ENCODE data around the gene SVIL. TPM values are rescaled to one million over a fixed set of nuclear protein-coding genes. Genes with fewer than 3 reads are reported as not detected.
A peak's percentile ranks its signal among the peaks of the same experiment; 100 is the strongest.

The SVIL gene, protein sequence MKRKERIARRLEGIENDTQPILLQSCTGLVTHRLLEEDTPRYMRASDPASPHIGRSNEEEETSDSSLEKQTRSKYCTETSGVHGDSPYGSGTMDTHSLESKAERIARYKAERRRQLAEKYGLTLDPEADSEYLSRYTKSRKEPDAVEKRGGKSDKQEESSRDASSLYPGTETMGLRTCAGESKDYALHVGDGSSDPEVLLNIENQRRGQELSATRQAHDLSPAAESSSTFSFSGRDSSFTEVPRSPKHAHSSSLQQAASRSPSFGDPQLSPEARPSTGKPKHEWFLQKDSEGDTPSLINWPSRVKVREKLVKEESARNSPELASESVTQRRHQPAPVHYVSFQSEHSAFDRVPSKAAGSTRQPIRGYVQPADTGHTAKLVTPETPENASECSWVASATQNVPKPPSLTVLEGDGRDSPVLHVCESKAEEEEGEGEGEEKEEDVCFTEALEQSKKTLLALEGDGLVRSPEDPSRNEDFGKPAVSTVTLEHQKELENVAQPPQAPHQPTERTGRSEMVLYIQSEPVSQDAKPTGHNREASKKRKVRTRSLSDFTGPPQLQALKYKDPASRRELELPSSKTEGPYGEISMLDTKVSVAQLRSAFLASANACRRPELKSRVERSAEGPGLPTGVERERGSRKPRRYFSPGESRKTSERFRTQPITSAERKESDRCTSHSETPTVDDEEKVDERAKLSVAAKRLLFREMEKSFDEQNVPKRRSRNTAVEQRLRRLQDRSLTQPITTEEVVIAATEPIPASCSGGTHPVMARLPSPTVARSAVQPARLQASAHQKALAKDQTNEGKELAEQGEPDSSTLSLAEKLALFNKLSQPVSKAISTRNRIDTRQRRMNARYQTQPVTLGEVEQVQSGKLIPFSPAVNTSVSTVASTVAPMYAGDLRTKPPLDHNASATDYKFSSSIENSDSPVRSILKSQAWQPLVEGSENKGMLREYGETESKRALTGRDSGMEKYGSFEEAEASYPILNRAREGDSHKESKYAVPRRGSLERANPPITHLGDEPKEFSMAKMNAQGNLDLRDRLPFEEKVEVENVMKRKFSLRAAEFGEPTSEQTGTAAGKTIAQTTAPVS (N-terminal part only)
- total RNA-seq: 12.4 TPM

GRCh38 chr10:29634764-29635625 lies at the start of gene SVIL:
Gene SVIL (minus strand): TSS chr10:29634971. CDS start chr10:29555058, 79,913 bp downstream.
- DNase-seq (ENCODE audit: low read depth in 2 of 3, low spot score in 2 of 3): no peak

DNA sequence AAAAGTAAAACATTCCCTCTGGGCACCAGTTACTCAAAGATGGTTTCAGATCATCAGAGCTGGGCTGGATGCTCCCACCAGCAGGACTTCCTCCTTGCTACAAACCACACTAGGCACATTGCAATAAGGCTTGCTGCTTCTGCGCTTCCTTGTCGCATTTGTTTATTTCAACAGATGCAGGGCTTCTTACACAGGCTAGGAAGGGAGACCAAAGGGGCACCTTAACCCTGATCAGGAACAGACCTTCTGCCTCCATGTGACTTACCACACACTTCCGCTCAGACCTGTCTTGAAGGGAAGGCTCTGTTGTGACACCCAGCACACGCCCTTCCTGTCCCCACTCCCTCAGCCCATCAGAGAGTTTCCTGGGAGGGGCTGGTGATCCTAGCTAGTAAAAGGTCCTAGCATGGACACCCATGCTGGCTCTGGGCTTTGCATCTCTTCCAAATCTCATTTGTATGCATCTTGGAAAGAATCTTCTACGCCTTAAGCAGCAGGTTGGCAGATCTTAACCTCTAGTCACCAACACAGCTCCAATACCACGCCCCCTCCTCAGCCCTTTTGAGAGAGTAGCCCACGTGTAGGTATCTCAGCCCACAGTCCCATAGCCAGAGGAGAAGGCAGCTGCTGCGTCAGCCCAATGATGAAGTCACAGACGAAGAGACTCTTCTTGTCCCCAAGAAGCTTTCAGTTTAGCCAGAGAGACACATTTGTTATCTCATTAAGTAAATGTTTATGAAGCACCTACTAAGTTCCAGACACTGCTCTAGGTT lies 47.1 kb upstream of the SVIL start:
- peak; percentile 38 to 78 (median 58) for DNase-seq (ENCODE audit: low read depth in 2 of 3, low spot score in 2 of 3)

DNA sequence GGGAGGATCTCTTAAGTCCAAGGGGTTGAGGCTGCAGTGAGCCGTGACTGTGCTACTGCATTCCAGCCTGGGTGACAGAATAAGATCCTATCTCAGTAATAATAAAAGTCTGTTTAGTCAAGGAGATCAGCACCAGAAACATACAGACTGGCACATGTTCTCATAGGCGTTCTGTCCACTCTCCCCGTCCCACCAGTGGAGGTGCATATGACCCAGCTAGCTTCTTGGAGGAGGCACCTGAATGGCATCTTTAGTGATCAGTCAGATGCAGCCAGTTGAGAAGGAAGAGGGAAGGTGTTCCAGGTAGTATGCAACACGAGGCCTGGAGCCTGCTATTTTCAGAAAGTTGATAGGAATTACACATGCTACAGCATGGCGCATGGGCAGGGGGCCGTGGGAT lies 45.3 kb upstream of the SVIL start:
- no peak for DNase-seq (ENCODE audit: low read depth in 2 of 3, low spot score in 2 of 3)

GRCh38 chr10:29676732-29677131 lies 42.0 kb upstream of the SVIL start:
- no peak for DNase-seq (ENCODE audit: low read depth in 2 of 3, low spot score in 2 of 3)

DNA sequence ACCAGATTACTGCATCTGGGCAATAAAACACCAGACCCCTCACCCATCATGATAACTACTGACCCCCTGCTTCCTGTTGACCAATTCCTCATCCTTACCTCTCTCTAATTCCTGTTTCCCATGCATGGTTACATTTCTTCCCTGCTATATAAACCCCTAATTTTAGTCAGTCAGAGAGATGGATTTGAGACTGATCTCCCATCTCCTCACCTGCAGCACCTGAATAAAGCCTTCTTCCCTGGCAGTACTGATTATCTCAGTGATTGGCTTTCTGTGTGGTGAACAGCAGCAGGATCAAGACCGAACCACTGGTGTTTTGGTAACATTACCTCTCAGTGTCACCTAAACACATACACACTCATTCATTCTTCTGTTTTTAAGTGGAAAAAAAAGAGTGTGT lies 41.2 kb upstream of the SVIL start:
- no peak for DNase-seq (ENCODE audit: low read depth in 2 of 3, low spot score in 2 of 3)

GRCh38 chr10:29671968-29672367 lies 37.2 kb upstream of the SVIL start:
- DNase-seq (ENCODE audit: low read depth in 2 of 3, low spot score in 2 of 3): no peak

DNA sequence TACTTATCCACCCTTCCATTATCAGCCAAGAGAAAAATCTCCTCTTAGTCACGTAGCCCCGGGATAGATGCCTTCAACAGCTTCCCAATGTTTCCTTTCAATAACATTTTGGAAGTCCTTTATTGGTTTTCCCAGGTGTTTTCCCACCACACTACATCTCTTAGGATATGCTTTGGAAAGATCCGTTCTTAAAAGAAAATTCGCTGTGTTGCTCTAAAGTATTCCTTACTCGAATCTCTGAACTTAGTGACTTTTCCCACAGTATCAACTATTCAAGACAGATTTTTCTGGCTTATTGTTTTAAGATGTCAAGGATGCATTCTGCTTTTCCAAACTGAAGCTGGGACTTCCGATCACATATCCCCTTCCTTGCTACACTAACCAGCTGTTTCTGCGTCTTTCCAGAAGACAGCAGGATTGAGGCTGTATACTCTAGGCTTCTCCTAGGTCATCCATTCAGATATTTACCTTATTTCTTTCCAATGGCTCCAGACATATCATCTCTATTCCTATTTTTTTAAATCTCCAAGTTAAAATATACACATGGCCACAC lies 36.5 kb upstream of the SVIL start:
- no peak for DNase-seq (ENCODE audit: low read depth in 2 of 3, low spot score in 2 of 3)

- DNase-seq (ENCODE audit: low read depth in 2 of 3, low spot score in 2 of 3): no peak
Observed at GRCh38 chr10:29670761-29671160, 36.0 kb upstream of the SVIL start.

DNA sequence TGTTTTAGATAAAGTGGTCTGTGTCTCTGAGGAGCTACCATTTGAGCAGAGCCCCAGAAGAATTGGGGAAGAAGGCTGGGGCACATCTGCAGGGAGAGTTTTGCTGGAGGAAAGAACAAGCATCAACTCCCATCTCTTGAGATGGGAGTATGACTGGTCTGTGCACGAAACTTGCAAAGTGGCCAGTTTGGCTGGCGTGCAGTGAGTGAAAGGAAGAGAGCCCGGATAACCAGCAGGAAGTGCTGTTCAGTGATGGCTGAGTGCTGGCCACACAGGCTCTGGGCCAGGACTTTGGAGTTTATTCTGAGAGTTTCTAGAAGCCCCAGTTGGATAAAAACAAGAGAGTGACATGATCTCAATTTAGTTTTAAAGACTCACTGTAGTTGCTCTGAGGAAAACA lies 34.4 kb upstream of the SVIL start:
- no peak for DNase-seq (ENCODE audit: low read depth in 2 of 3, low spot score in 2 of 3)

- no peak for DNase-seq (ENCODE audit: low read depth in 2 of 3, low spot score in 2 of 3)
Observed at GRCh38 chr10:29668628-29669027, 33.9 kb upstream of the SVIL start.

- no peak for DNase-seq (ENCODE audit: low read depth in 2 of 3, low spot score in 2 of 3)
Observed at GRCh38 chr10:29667191-29667590, 32.4 kb upstream of the SVIL start.

DNA sequence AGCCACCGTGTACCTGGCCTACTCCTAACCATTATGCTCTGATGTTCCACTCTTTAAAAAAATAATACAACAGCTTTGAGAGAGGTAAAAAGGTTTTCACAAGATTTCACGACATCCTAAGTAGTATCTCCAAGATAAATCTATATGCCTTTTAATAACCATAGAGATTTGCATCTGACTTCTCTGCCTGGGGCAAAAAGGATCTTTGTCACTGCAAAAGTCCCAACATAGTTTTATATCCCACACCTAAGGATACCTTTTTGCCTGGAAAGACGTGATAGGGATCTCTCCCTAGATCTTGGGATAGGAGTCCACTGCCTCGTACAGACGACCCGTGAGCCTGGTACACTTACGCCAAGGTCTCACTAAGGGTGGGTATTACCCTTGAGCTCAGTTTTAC lies 31.4 kb upstream of the SVIL start:
- DNase-seq (ENCODE audit: low read depth in 2 of 3, low spot score in 2 of 3): no peak

- DNase-seq (ENCODE audit: low read depth in 2 of 3, low spot score in 2 of 3): no peak
Observed at GRCh38 chr10:29663718-29664117, 28.9 kb upstream of the SVIL start.

DNA sequence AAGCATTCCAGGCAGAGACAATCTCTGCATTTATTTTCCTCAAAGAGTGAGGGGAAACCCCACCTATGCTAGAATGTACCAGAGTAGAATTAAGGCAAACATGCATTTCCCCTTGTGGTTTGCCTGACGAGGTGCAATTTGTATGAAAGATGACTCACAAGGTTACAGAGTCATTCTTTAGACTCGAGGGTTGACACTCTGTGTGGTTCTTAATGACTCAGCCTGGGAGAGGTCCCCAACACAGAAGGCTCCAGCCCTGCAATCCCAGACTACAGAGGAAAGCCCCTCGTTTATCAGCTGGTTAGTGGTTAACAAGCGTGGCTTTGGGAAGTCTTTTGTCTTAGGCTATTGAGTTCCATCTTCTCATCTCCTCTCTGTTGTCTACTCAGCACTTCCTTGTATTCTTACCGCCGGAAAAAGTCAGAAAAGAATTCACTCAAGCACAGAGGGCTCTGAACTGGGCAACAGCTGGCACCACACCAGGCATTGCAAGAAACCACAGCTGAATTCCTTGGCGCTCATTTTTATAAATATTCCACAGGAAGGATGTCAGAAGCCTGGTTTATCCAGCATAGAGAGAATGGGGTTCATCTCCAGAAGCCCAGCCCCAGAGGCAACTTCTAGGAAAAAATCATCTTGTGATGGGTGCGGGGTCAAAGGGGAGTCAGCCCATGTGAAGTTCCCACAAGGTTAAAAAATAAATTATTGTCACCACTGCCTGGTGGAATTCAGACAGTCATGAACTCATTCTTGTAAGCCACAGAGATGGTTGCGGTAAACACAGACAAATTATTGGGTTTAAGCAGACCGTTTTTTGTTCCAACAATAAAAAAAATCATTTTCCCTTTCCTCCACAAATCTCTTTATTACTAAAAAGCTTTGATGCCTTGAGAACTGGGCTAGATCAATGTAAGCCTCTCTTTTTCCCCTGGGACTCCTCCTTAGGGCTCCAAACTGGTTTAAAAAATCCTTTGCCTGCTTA lies 24.5 kb upstream of the SVIL start:
- peak; percentile 53 to 91 (median 89) for DNase-seq (ENCODE audit: low read depth in 2 of 3, low spot score in 2 of 3)

GRCh38 chr10:29657719-29658274 lies 23.0 kb upstream of the SVIL start:
- no peak for DNase-seq (ENCODE audit: low read depth in 2 of 3, low spot score in 2 of 3)

GRCh38 chr10:29656451-29656992 lies 21.8 kb upstream of the SVIL start:
- DNase-seq (ENCODE audit: low read depth in 2 of 3, low spot score in 2 of 3): no peak

DNA sequence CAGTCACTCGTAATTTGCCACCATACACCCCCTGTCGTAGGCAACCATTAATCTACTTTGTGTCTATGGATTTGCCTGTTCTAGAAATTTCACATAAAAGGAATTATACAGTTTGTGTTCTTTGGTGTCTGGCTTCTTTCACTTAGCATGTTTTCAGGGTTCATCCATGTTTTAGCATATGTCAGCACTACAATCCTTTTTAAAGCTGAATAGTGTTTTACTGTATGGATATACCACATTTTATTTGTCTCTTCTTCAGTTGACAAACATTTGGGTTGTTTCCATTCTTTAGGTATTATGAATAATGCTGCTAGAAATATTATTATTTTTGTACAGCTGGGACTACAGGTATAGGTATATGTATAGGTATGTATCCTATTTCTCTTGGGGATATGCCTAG lies 17.4 kb upstream of the SVIL start:
- DNase-seq (ENCODE audit: low read depth in 2 of 3, low spot score in 2 of 3): no peak

DNA sequence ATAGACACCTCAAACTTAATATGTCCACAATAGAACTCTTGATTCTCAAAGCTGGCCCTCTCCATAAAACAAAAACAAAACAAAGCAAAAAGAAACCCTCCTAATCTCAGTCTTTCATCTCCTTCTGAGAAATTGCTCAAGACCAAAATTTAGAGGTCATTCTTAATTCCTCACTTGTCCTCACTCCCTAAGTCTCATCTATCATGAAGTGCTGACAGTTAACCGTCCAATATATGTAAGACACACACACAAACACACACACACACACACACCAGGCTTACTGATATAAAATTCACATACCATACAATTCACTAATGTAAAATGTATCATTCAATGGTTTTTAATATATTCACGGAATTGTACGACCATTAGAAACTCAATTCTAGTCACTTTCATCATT lies 17.0 kb upstream of the SVIL start:
- DNase-seq (ENCODE audit: low read depth in 2 of 3, low spot score in 2 of 3): no peak

Measured in hematopoietic multipotent progenitor cell (in vitro differentiated cells).